GM10248 (cell line): ENCODE data around the gene ERGIC1.

ENCODE experiments used
- CTCF ChIA-PET: fragments of 300-600 bp; sonication (Branson Sonifier 250); formaldehyde crosslinking; extraction: SDS; loops from one replicate; lab custom pipeline; 2021; ENCODE audit warnings: antibody characterized with exemption; lab: Yijun Ruan, JAX
- POLR2A ChIA-PET: fragments of 350-650 bp; sonication (Branson Sonifier 250); formaldehyde crosslinking; extraction: SDS; loops from one replicate; lab custom pipeline; 2020; ENCODE audit warnings: antibody characterized with exemption; lab: Yijun Ruan, JAX
- DNase-seq: peaks from one replicate; pipeline ENCODE4 v3.0.0; 2012; ENCODE audit errors: extremely low spot score
- TF ChIP-seq, protein P1 (sequence below): IDR thresholded peaks from 2 replicates; pipeline ENCODE4 v1.5.1; 2012; ENCODE audit warnings: mild to moderate bottlenecking, low read depth; ENCODE audit errors: extremely low read depth, missing control alignments, control extremely low read depth

ERGIC1 gene

DNA sequence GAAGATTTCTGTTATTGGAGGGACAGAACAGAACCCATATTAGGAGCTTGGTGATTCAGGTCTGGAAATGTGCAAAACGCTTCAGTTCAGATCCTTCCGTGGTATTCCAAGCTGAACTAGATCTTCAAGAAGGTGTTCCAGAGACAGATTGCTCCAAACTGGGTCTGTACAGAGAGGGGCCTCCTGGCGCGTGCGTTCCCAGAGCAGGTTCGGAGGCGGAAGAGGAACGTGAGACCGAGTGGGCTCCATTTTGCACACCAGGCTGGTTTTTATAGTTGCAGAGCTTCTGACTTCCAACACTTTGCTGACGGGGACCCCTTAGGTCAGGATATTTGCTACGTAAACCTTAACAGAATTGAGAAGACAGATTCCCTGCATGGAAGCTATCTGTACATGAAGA lies 108.5 kb downstream of the ERGIC1 start:
- POLR2A ChIA-PET, result no interaction called here

DNA sequence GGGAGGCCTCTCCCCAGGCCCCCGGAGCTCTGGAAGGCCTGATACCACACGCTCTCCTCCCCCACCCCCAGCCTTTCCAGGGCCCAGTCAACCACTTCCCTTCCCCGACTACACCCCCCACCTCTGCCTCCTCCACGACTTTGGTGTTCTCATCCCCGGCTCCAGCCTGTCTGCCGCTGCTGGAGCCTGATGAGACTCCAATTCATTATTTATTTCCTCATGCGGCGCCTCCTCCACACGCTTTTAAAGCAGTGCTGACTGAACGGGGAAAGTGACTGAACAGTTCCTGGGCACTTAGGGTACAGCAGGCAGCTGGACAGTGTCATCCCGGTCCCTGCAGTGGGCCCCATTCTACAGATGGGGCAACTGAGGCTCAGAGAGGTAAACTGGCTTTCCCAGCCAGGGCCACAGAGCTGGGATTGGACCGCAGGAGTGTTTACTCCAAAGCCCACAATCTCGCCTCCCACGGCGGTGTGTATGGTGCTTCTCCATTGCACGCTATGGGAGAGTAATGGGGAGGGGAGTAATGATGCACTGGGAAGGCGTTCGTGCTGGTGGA lies 109.3 kb downstream of the ERGIC1 start:
- ChIA-PET POLR2A (no interaction called here), CTCF (interaction anchor here (1.0 to 13.1 kb wide), 3 partner anchors 10 to 231 kb away, joined by 3 to 282 read pairs (median 19); no protein-coding TSS in a partner anchor)
- TF ChIP-seq, protein P1, sequence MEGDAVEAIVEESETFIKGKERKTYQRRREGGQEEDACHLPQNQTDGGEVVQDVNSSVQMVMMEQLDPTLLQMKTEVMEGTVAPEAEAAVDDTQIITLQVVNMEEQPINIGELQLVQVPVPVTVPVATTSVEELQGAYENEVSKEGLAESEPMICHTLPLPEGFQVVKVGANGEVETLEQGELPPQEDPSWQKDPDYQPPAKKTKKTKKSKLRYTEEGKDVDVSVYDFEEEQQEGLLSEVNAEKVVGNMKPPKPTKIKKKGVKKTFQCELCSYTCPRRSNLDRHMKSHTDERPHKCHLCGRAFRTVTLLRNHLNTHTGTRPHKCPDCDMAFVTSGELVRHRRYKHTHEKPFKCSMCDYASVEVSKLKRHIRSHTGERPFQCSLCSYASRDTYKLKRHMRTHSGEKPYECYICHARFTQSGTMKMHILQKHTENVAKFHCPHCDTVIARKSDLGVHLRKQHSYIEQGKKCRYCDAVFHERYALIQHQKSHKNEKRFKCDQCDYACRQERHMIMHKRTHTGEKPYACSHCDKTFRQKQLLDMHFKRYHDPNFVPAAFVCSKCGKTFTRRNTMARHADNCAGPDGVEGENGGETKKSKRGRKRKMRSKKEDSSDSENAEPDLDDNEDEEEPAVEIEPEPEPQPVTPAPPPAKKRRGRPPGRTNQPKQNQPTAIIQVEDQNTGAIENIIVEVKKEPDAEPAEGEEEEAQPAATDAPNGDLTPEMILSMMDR, result no peak
- DNase-seq, result no peak

More for the DNA sequence above, 108.5 kb downstream of the ERGIC1 start:
- no peak for DNase-seq
- TF ChIP-seq, protein P1, result no peak
- CTCF ChIA-PET, result interaction anchor here (1.9 to 13.1 kb wide), 2 partner anchors 10 to 231 kb away, joined by 19 to 282 read pairs; no protein-coding TSS in a partner anchor

DNA sequence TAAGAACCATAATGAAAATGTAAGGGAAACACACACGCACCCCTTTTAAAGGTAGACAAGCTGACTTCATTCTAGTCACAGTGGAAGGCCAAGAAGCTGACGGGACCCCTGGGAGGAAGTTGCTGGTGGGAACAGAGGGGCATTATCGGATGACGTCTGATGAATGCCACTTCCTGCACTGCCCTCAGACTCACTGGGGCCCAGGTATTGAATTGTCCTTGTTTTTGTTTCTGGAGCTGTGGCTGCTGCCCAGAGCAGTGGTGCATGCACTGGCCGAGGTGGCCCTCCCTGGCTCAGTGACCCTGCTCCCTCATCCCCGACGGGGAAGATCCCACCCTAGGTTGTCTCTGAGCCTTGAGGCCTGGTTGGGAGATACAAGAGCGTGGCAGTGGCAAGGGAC lies 109.9 kb downstream of the ERGIC1 start:
- DNase-seq, result no peak
- ChIA-PET POLR2A (no interaction called here), CTCF (interaction anchor here (1.0 to 1.3 kb wide), 2 partner anchors 229 to 231 kb away, joined by 3 to 4 read pairs; no protein-coding TSS in a partner anchor)
- TF ChIP-seq, protein P1, result no peak

DNA sequence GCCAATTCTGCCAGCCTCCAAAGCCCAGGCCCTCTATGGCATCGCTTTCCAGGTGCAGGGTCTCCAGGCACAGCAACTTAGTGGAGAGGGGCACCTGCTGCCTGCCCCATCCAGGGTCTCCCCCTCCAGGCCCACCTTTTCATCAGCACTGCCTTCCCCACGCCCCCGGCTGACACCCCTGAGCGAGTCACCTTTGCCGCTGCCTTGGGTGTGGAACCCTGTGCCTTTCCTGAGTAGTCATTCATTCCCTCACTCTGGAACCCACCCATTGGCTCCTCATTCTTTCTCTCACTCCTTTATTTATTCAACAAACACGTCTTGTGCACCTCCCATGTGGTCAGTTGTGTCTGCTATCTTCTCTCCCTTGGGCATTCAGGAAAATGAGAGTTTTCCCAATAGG lies 110.7 kb downstream of the ERGIC1 start:
- CTCF ChIA-PET, result interaction anchor here (1.3 kb wide), 1 partner anchor 230 kb away, joined by 4 read pairs; no protein-coding TSS in a partner anchor
- POLR2A ChIA-PET, result no interaction called here
- no peak for DNase-seq
- TF ChIP-seq, protein P1, result no peak

DNA sequence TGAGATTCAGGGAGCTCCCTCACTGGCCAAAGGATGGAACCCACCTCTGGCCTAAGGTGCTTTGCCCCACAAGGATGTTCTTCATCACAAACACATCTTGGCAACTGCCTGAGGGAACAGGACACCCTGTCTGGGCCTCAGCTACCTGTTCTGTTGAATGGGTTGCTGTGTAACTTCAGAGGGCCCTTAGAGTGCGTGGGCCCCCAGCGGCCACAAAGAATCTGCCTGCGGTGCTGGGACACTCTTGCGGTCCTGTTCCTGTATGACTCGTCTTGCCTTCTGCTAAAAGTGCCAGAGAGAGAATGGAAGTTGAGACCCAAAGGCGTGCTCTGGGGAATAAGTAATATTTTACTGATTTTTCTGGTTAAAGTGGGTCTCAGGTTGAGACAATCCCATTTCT lies 111.1 kb downstream of the ERGIC1 start:
- DNase-seq, result no peak
- TF ChIP-seq, protein P1, result no peak
- ChIA-PET CTCF (interaction anchor here (1.3 kb wide), 1 partner anchor 230 kb away, joined by 4 read pairs; no protein-coding TSS in a partner anchor), POLR2A (no interaction called here)

DNA sequence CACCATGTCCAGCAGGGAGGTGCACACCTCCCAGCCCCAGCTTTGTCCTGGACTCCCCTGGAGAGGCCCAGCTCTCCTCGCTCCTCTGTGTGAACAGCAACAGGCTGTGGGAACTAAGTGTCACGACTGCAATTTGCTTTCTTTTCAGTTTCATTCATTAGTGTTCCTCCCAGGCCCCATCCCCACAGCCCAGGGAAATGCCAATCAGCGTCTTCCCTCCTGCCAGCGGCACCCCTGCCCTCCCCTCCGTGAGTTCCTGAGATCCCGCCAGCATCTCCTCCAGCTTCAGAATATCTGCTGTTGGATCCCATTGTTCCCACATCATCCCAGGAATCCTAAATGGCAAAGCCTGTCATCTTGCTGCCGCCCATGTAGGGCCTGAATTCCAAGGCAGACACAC lies 112.1 kb downstream of the ERGIC1 start:
- DNase-seq, result no peak
- ChIA-PET CTCF (interaction anchor here (4.0 kb wide), 1 partner anchor 14 kb away, joined by 25 read pairs; no protein-coding TSS in a partner anchor), POLR2A (interaction anchor here (0.6 kb wide), 1 partner anchor 112 kb away, joined by 3 read pairs; no protein-coding TSS in a partner anchor)
- TF ChIP-seq, protein P1, result no peak
